ENCODE measurements around the gene GRIK4. TPM values are rescaled to one million over a fixed set of nuclear protein-coding genes. Genes with fewer than 3 reads are reported as not detected.

Gene GRIK4
- total and polyA plus RNA-seq, 11 donors, result 0.04 to 0.45 (median 0.12) TPM; not detected in 6

GRCh38 chr11:120517390-120517761 lies 5.8 kb downstream of the GRIK4 start:
- WGBS, 4 donors, result 34 to 38% (median 36%) methylated on average over 3 to 13 of the region's 13 CpGs
- Histone ChIP-seq H3K4me3 (no peak overlapping the region), H3K36me3 (no peaks in the 10 kb centered on the region), H3K27ac (no peak overlapping the region), H3K27me3 (peaks cover 0 to 25% (median under 1%) of the 10 kb centered on the region in 9 donors), H3K4me1 (peaks cover 0 to 17% (median 0%) of the 10 kb centered on the region in 12 donors), H3K9me3 (no peaks in the 10 kb centered on the region)
- intact Hi-C loops (cut with DNase I), result loop anchor here in 6 of 10 donors (5.0 to 10.0 kb wide), 5 partner anchors 35 to 1077 kb away; no protein-coding TSS in a partner anchor
- peak in 2 of 4 donors; percentile 36 to 52 for ATAC-seq
- no peak for DNase-seq
- no peak for TF ChIP-seq CTCF (IDR thresholded peaks at IDR 0.05)
- no peak for TF ChIP-seq POLR2A (IDR thresholded peaks at IDR 0.05)

GRCh38 chr11:120517801-120518291 lies 6.3 kb downstream of the GRIK4 start:
- Histone ChIP-seq H3K4me1 (peaks cover 0 to 17% (median 0%) of the 10 kb centered on the region in 12 donors), H3K36me3 (no peaks in the 10 kb centered on the region), H3K27me3 (peaks cover 0 to 23% (median 0%) of the 10 kb centered on the region in 9 donors), H3K27ac (no peak overlapping the region), H3K9me3 (no peaks in the 10 kb centered on the region), H3K4me3 (no peak overlapping the region)
- TF ChIP-seq CTCF (IDR thresholded peaks at IDR 0.05) (no peak), POLR2A (IDR thresholded peaks at IDR 0.05) (no peak)
- WGBS, 4 donors, result 51 to 81% (median 75%) methylated on average over 7 of the region's 7 CpGs
- intact Hi-C loops (cut with DNase I), result loop anchor here in 6 of 10 donors (5.0 to 10.0 kb wide), 5 partner anchors 34 to 1077 kb away; no protein-coding TSS in a partner anchor
- no peak for DNase-seq
- peak in 1 of 4 donors; percentile 60 for ATAC-seq

- Histone ChIP-seq H3K4me3 (no peak overlapping the region), H3K27me3 (peaks cover 0 to 22% (median 0%) of the 10 kb centered on the region in 9 donors), H3K27ac (no peak overlapping the region), H3K9me3 (no peaks in the 10 kb centered on the region), H3K4me1 (peaks cover 0 to 17% (median 0%) of the 10 kb centered on the region in 12 donors), H3K36me3 (no peaks in the 10 kb centered on the region)
- ATAC-seq (no peak), DNase-seq (no peak)
- TF ChIP-seq POLR2A (IDR thresholded peaks at IDR 0.05), result no peak
- TF ChIP-seq CTCF (IDR thresholded peaks at IDR 0.05), result no peak
- intact Hi-C loops (cut with DNase I), result loop anchor here in 6 of 10 donors (5.0 to 10.0 kb wide), 5 partner anchors 34 to 1076 kb away; no protein-coding TSS in a partner anchor
- WGBS, 4 donors, result 93 to 98% (median 94%) methylated on average over 7 of the region's 7 CpGs
These were observed 6.8 kb downstream of the GRIK4 start for GRCh38 chr11:120518356-120518755.

- H3K36me3 ChIP-seq, result no peaks in the 10 kb centered on the region
- DNase-seq (no peak), ATAC-seq (no peak)
- intact Hi-C loops (cut with DNase I), result loop anchor here in 6 of 10 donors (5.0 to 10.0 kb wide), 5 partner anchors 33 to 1075 kb away; no protein-coding TSS in a partner anchor
- H3K4me3 ChIP-seq, result no peak overlapping the region
- peaks cover 0 to 17% (median 0%) of the 10 kb centered on the region in 12 donors for H3K4me1 ChIP-seq
- WGBS, 4 donors, result 91 to 97% (median 95%) methylated on average over 3 of the region's 3 CpGs
- H3K27me3 ChIP-seq, result peaks cover 0 to 28% (median 0%) of the 10 kb centered on the region in 9 donors
- H3K9me3 ChIP-seq, result no peaks in the 10 kb centered on the region
- TF ChIP-seq CTCF (IDR thresholded peaks at IDR 0.05), result no peak
- no peak for TF ChIP-seq POLR2A (IDR thresholded peaks at IDR 0.05)
- no peak overlapping the region for H3K27ac ChIP-seq
These were observed 7.9 kb downstream of the GRIK4 start for GRCh38 chr11:120519474-120519873.
